BE2C (cell line): ENCODE data around the gene EHHADH.

Experiments
- DNase-seq: peaks from one replicate; pipeline ENCODE4 v3.0.0-alpha.2; 2020
- H3K27me3 ChIP-seq: fragments of 250-450 bp; sonication (Bioruptor Pico); 2 replicates; pipeline ENCODE4 v1.5.1; 2020; ENCODE audit warnings: mild to moderate bottlenecking
- H3K36me3 ChIP-seq: fragments of 250-450 bp; sonication (Bioruptor Pico); 2 replicates; pipeline ENCODE4 v1.5.1; 2020; ENCODE audit warnings: mild to moderate bottlenecking
- H3K4me1 ChIP-seq: fragments of 250-450 bp; sonication (Bioruptor Pico); 2 replicates; pipeline ENCODE4 v1.5.1; 2020
- H3K4me3 ChIP-seq: 2 replicates; pipeline ENCODE4 v1.5.1; 2011; ENCODE audit warnings: low read depth, low read length
- H3K9me3 ChIP-seq: fragments of 250-450 bp; sonication (Bioruptor Pico); 2 replicates; pipeline ENCODE4 v1.5.1; 2020
- TF ChIP-seq, protein P1 (sequence below): IDR thresholded peaks from 2 replicates; pipeline ENCODE4 v1.5.1; 2012; ENCODE audit warnings: mild to moderate bottlenecking, low read depth, low read length

EHHADH gene

DNA sequence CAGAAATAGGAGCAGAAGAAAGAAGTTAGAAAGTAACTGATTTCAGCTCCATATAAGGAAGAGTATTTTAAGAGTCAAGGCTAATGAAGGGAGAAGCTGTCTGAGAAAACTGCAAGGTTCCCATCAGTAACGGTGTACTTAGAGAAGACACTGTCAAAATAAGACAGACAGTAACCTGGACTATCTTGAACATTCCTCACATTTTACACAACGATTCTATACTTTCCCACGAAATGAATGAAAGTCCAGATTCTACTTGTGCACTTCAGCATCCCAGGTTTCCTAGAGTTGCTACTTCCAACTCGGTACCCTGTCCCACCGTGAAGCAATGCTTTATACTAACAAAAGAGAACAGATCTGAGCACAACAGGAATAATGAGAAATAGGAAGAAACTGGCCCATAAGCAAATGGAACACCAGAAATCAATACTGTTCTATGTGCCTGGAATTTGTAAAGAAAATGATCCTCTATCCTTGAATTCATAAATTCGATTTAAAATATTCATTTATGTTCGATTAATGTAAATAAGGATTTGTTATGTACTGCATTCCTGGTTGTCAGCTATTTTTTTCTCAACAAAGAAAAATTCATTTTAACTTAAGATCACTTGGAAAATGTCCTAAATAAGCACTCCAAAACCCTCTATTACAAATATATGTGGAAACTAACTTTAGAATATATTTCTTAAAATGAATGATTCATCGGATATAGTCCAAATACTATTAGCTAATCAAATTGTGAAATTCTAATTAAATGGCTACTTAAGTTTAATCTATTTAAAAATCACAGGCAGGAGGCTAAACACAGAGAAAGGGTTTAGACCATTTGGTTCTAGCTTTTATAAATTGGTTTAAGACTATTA, 102.5 kb downstream of the EHHADH start:
- DNase-seq, result no peak
- peaks cover 3% of the 10 kb centered on the region; the same call in 1 of the 2 replicates for H3K9me3 ChIP-seq
- no peaks in the 10 kb centered on the region for H3K4me1 ChIP-seq
- peaks cover 87% of the 10 kb centered on the region for H3K27me3 ChIP-seq
- TF ChIP-seq, protein P1, sequence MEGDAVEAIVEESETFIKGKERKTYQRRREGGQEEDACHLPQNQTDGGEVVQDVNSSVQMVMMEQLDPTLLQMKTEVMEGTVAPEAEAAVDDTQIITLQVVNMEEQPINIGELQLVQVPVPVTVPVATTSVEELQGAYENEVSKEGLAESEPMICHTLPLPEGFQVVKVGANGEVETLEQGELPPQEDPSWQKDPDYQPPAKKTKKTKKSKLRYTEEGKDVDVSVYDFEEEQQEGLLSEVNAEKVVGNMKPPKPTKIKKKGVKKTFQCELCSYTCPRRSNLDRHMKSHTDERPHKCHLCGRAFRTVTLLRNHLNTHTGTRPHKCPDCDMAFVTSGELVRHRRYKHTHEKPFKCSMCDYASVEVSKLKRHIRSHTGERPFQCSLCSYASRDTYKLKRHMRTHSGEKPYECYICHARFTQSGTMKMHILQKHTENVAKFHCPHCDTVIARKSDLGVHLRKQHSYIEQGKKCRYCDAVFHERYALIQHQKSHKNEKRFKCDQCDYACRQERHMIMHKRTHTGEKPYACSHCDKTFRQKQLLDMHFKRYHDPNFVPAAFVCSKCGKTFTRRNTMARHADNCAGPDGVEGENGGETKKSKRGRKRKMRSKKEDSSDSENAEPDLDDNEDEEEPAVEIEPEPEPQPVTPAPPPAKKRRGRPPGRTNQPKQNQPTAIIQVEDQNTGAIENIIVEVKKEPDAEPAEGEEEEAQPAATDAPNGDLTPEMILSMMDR, result no peak
- H3K36me3 ChIP-seq, result no peaks in the 10 kb centered on the region
- H3K4me3 ChIP-seq, result no peak overlapping the region

DNA sequence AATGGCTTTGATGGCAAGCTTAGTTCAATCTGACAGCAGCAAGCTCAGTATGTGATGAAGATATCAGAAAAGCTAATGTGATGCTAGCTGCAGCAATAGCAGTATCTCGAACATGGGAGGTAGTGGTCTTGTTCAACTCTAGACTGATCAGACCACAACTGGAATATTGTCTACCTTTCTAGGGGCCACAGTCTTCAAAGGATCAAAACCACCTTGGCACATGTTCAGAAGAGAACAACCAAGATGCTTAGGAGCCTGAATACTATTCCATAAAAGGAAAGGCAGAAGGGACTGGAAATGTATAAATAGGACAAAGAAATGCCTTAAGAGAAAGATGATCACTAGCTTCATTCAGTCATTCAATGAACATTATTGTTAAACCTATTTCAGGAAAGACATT, 103.3 kb downstream of the EHHADH start:
- H3K4me1 ChIP-seq, result no peaks in the 10 kb centered on the region
- H3K36me3 ChIP-seq, result no peaks in the 10 kb centered on the region
- H3K9me3 ChIP-seq, result peaks cover 3% of the 10 kb centered on the region; the same call in 1 of the 2 replicates
- DNase-seq, result no peak
- peaks cover 87% of the 10 kb centered on the region for H3K27me3 ChIP-seq
- no peak overlapping the region for H3K4me3 ChIP-seq
- TF ChIP-seq, protein P1, result no peak

DNA sequence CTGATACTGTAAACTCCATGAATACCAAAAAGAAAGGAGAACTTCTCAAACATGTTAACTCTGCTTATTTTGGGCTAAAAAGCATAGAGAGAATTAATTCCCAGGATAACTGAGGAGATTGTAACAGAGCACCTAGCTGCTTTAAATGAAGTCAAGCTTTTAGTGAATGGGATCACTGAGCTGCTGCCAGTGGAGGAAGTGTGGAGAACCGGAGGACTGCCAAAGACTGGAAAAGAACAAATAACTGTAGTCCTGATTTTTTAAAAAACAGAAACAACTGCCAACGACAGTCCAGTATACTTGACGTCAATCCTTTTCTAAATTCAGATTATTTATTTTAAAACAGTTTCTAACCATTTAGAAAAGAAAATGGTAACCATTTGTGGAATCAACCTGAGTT, 104.3 kb downstream of the EHHADH start:
- Histone ChIP-seq H3K4me3 (no peak overlapping the region), H3K9me3 (peaks cover 3% of the 10 kb centered on the region; the same call in 1 of the 2 replicates), H3K27me3 (peaks cover 88% of the 10 kb centered on the region), H3K4me1 (no peaks in the 10 kb centered on the region), H3K36me3 (no peaks in the 10 kb centered on the region)
- DNase-seq, result no peak
- TF ChIP-seq, protein P1, result no peak

DNA sequence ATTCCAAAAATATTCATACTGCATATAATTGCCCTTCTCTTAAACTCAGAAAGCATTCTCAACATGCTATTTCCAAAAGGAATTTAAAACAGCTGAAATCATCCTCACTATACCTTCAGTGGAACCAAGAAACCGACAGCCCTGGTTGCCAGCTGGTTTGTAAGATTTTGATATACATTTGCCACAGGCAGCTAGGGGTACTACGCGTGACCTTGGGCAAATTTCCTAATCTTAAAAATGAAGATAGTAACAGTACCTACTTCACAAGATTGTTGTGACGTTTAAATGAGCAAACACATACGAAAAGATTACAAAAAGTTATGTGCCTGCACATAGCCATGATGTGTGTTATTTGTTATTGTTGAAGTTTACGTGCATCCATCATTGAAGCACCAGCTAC, 108.3 kb downstream of the EHHADH start:
- DNase-seq, result no peak
- Histone ChIP-seq H3K4me3 (no peak overlapping the region), H3K4me1 (no peaks in the 10 kb centered on the region), H3K36me3 (no peaks in the 10 kb centered on the region), H3K27me3 (peaks cover 50% of the 10 kb centered on the region), H3K9me3 (no peaks in the 10 kb centered on the region)
- TF ChIP-seq, protein P1, result no peak

DNA sequence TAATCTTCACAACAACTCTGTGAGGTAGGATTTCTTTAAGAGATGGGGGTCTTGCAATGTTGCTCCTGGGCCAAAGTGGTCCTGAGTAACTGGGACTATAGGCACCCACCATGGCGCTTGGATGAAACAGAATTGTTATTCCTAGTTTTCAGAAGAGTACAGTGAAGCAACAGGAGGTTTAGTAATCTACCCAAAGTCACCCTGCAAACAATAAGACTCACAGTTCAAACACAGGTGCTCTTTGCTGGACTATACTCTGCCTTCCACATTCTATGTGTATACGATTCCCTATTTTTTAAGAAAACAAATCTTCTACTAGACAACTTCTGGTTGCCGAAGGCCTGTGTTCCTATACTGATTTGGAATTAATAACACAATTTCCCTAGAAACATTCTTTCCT, 109.1 kb downstream of the EHHADH start:
- Histone ChIP-seq H3K27me3 (peaks cover 42% of the 10 kb centered on the region), H3K9me3 (no peaks in the 10 kb centered on the region)

More for the DNA sequence above, 109.1 kb downstream of the EHHADH start:
- H3K4me1 ChIP-seq, result no peaks in the 10 kb centered on the region
- DNase-seq, result no peak
- TF ChIP-seq, protein P1, result no peak
- H3K4me3 ChIP-seq, result no peak overlapping the region
- H3K36me3 ChIP-seq, result no peaks in the 10 kb centered on the region
